ENCODE results near the gene PCDHB4.
"Not testable (repeated sequence)": the region's sequence is repeated elsewhere in the genome, so short reads cannot be mapped to it uniquely, and the experiment has no call there.

The PCDHB4 gene

DNA sequence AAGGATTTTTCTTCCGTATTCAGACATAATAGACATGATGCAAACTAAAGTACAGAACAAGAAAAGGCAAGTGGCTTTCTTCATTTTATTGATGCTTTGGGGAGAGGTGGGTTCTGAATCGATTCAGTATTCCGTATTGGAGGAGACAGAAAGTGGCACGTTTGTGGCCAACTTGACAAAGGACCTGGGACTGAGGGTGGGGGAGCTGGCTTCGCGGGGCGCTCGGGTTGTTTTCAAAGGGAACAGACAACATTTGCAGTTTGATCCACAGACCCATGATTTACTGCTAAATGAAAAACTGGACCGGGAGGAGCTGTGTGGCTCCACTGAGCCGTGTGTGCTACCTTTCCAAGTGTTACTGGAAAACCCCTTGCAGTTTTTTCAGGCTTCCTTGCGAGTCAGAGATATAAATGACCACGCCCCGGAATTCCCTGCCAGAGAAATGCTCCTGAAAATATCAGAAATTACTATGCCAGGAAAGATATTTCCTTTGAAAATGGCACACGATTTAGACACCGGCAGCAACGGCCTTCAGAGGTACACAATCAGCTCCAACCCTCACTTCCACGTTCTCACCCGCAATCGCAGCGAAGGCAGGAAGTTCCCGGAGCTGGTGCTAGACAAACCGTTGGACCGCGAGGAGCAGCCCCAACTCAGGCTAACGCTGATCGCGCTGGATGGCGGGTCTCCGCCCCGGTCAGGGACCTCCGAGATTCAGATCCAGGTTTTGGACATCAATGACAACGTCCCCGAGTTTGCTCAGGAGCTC, 28.8 kb downstream of the PCDHB4 start:
- no peak for DNase-seq (ENCODE audit: low read depth)

DNA sequence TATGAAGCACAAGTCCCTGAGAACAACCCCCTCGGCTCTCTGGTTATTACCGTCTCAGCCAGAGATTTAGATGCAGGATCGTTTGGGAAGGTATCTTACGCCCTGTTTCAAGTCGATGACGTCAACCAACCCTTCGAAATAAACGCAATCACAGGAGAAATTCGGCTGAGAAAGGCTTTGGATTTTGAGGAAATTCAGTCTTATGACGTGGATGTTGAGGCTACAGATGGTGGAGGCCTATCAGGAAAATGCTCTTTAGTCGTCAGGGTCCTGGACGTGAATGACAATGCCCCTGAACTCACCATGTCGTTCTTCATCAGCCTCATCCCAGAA, 29.3 kb downstream of the PCDHB4 start:
- no peak for DNase-seq (ENCODE audit: low read depth)

DNA sequence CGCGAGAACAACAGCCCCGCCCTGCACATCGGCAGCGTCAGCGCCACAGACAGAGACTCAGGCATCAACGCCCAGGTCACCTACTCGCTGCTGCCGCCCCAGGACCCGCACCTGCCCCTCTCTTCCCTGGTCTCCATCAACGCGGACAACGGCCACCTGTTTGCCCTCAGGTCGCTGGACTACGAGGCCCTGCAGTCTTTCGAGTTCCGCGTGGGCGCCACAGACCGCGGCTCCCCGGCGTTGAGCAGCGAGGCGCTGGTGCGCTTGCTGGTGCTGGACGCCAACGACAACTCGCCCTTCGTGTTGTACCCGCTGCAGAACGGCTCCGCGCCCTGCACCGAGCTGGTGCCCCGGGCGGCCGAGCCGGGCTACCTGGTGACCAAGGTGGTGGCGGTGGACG, 30.0 kb downstream of the PCDHB4 start:
- not testable (repeated sequence) for DNase-seq (ENCODE audit: low read depth)

DNA sequence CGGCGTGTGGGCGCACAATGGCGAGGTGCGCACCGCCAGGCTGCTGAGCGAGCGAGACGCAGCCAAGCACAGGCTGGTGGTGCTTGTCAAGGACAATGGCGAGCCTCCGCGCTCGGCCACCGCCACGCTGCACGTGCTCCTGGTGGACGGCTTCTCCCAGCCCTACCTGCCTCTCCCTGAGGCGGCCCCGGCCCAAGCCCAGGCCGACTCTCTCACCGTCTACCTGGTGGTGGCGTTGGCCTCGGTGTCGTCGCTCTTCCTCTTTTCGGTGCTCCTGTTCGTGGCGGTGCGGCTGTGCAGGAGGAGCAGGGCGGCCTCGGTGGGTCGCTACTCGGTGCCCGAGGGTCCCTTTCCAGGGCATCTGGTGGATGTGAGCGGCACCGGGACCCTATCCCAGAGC, 30.5 kb downstream of the PCDHB4 start:
- not testable (repeated sequence) for DNase-seq (ENCODE audit: low read depth)

DNA sequence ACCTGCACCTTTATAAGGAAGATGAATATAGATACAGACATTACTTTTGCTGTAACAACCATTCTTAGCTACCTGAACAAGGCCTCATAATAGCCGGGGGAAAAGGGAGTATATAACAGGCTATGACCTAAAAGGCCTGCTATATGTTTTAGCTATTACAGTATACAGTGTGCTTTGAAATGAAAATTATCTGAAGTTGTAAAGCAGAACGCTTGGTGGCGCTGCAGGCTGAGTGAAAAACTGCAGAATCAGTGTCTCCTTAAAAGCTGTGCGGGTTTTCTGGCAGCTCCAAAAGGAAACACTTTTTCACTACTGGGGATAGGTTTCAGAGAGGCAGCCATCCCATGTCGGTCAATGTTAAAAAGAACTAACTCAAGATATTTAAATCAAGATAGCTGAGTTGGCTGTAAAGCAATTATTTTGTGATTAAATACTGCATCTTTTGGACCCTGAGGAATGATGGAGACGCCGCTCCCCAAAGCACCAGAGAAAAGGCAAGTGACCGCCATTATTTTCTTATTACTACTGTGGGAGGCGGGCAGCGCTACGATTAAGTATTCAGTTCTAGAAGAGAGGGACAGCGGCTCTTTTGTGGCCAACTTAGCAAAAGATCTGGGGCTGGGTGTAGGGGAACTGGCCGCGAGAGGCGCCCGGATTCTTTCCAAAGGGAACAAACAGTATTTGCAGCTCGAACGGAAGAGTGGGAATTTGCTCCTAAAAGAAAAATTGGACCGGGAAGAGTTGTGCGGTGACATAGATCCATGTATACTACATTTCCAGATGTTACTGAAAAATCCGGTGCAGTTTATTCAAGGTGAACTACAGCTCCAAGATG, 34.1 kb downstream of the PCDHB4 start:
- no peak for DNase-seq (ENCODE audit: low read depth)

DNA sequence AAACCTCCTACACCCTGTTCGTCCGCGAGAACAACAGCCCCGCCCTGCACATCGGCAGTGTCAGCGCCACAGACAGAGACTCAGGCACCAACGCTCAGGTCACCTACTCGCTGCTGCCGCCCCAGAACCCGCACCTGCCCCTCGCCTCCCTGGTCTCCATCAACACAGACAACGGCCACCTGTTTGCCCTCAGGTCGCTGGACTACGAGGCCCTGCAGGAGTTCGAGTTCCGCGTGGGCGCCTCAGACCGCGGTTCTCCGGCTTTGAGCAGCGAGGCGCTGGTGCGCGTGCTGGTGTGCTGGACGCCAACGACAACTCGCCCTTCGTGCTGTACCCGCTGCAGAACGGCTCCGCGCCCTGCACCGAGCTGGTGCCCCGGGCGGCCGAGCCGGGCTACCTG, 35.7 kb downstream of the PCDHB4 start:
- DNase-seq (ENCODE audit: low read depth) = not testable (repeated sequence)

DNA sequence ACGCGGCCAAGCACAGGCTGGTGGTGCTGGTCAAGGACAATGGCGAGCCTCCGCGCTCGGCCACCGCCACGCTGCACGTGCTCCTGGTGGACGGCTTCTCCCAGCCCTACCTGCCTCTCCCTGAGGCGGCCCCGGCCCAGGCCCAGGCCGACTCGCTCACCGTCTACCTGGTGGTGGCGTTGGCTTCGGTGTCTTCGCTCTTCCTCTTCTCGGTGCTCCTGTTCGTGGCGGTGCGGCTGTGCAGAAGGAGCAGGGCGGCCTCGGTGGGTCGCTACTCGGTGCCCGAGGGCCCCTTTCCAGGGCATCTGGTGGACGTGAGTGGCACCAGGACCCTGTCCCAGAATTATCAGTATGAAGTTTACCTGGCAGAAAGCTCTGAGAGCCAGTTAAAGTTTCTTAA, 36.3 kb downstream of the PCDHB4 start:
- DNase-seq (ENCODE audit: low read depth) = not testable (repeated sequence)

DNA sequence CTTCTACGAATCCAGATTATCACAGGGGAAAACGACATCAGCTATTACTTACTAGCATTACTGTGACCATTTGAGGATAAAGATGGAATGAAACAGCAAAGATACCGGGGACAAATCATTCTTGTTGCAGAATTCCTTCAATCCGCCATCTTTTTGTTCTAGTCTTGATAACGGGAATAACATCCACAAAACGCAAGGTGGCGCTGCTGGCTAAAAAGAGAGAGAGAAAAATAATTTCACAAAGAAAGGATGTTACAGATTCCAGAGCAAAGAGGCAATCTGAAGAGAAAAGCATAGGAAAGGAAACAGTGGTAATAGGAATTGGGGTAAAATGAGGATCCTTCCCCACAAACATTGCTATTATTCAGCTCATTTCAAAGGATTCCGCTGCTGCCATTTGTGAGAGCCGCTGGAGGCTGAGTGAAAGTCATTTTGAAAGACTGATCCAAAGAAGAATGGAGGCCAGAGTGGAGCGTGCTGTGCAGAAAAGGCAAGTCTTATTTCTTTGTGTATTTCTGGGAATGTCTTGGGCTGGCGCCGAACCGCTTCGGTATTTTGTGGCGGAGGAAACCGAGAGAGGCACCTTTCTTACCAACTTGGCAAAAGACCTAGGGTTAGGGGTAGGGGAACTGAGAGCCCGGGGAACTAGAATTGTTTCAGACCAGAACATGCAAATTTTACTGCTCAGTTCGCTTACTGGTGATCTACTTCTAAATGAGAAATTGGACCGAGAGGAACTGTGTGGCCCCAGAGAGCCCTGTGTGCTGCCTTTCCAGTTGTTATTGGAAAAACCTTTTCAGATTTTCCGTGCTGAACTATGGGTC, 51.0 kb downstream of the PCDHB4 start, which contains the start of gene PCDHB7:
TSS of gene PCDHB7 (plus strand) at position 264 of the 824 bp plus-strand sequence. CDS start at position 456, 192 bp downstream.
- no peak for DNase-seq (ENCODE audit: low read depth)

DNA sequence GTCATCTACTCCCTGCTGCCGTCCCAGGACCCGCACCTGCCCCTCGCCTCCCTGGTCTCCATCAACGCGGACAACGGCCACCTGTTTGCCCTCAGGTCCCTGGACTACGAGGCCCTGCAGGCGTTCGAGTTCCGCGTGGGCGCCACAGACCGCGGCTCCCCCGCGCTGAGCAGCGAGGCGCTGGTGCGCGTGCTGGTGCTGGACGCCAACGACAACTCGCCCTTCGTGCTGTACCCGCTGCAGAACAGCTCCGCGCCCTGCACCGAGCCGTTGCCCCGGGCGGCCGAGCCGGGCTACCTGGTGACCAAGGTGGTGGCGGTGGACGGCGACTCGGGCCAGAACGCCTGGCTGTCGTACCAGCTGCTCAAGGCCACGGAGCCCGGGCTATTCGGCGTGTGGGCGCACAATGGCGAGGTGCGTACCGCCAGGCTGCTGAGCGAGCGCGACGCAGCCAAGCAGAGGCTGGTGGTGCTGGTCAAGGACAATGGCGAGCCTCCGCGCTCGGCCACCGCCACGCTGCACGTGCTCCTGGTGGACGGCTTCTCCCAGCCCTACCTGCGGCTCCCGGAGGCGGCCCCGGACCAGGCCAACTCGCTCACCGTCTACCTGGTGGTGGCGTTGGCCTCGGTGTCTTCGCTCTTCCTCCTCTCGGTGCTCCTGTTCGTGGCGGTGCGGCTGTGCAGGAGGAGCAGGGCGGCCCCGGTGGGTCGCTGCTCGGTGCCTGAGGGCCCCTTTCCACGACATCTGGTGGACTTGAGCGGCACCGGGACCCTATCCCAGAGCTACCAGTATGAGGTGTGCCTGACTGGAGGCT, 52.9 kb downstream of the PCDHB4 start:
- DNase-seq (ENCODE audit: low read depth) = not testable (repeated sequence)

Measured in HS-5 (cell line).